Right renal cortex interstitium (tissue), 3 donors: Measurements from ENCODE around the gene MEIKIN. TPM values are rescaled to one million over a fixed set of nuclear protein-coding genes. Genes with fewer than 3 reads are reported as not detected.

Experiments used
- DNase-seq, 3 donors: peaks; one replicate each; pipeline ENCODE4 v3.0.0-alpha.2; 2013; ENCODE audit warnings: low read depth in 3 of 3, low spot score in 2 of 3
- polyA plus RNA-seq, 3 donors: library from polyadenylated mRNA; unstranded; fragments of 120-200 nt; gene quantifications; one replicate each; pipeline ENCODE4 v1.2.1, GENCODE V29; 2013; ENCODE audit not compliant: insufficient read length in 3 of 3

MEIKIN gene
- polyA plus RNA-seq, result under 1 TPM in 2 of 3 donors, not detected in 1; 0.18 to 0.19 TPM

DNA sequence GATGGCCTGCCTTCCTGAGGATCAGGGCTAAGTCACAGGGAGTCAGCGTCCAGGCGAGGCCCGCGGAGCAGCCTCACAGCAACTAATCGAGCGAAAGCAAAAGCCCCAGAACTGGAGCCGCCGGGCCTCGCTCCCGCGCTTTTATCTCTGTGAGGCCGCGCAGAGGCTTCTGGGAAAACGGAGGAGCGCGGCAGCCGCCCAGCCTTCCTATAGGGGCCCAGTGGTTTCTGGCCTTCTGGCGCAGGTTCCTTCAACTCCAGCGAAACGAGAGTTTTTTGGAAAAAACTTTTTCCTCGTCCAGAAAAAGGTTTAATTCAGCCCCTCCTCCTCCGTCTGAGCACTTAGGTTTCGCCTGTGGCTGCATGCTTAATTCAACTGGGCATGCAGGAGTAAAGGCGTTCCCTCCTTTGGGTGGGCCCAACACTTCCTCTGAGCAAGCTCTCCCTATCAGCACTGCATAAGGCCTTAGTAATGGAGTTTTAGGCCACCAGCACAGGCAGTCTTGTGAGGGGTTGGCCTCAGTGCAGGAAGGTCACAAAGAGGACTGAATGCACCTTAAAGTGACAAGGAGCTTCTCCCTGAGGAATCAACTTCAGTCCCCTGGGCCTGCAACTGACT, at the start of gene MEIKIN:
Gene MEIKIN, minus strand, starts transcription at position 113 of the 618 bp plus-strand sequence. CDS start 158 bp downstream, outside the sequence.
- no peak for DNase-seq

DNA sequence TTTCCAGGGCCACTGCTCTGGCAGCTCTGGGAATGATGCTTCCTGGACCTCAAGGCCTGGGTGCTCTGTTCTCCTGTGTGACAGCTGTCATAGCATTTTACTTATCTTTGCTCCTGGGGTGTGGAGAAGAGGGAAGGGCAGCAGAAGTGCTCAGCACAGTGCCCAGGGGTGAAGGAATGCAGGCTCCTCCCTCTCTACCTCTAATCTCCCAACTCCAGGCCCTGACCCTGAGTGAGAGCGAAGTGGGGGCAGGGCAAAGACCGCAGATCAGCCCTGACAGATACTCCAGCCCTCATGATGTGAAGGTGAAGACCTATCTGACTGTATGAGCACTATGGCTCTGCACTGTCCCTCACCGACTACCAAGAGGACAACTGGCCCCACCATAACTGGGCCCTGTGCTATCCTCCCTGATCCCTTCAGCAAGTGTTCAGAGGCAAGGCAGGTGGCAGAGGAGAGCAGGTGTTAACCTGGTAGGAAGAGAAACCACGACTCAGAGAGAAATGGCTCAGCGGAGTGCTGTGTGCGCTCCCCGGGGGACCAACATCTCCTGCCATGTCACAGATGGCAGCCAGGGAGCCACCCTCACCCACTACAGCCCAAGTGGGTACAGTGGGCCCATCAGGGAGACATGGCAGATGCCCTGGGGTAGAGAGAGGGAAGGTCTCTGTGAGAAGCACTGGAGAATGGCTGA, 49.2 kb upstream of the MEIKIN start:
- no peak for DNase-seq

DNA sequence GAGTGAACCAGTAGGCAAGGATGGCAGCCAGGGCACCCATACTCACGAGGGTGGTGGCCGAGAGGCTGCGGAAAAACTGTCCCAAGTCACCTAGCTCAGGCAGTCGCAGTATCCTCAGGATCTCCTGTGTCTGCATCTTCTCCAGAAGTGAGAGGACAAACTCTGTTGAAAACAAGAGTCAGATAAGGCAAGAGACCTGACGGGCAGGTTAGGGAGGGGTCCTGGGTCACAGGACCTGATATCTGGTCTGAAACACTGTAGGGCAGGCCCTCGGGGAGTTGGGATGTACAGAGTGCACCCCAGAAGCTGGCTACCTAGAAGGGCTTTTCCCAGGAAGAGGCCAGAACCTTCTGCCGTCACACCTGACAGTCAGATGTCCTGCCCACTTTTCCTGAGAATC, 48.6 kb upstream of the MEIKIN start:
- DNase-seq, result no peak

DNA sequence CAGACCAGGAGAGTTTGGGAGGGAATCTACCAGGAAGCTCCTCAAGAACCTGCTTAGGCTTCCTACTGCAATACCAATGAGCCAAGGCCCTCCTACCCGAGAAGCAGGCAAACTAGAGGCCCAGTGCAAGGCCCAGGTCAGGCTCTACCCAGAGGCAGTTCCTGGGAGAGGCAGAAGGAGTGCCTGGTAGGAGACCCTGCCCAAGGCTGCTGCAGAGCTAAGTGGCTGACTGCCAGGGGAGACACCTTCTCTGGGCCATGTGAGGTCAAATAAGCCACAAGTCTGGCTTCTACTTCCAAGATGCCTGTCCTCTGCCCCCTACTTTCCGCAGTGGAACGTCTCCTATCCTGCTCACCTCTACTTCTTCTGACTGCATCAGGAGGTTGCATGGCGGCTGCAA, 48.2 kb upstream of the MEIKIN start:
- DNase-seq, result no peak

- no peak for DNase-seq
Observed at GRCh38 chr5:131992370-131992769, 46.9 kb upstream of the MEIKIN start.

GRCh38 chr5:131991593-131992324, 46.3 kb upstream of the MEIKIN start:
- no peak for DNase-seq

DNA sequence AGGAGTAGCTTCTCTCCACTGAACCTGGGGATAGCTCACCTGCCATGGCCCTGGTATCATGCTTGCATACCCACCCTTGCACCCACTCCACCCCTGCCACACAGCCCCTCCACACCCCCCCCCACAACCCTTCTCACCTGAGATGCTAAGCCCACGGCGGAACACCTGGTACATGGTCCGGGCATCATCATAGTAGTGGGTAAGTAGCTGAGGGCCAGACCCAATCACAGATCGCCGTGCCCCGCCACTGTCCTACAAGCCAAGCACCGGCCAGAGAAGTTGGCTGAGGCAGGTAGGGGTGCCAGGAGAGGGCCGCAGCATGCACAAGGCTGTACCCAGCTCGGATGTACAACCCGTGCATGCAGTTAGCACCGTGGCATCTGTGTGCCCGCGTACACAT, 45.3 kb upstream of the MEIKIN start:
- no peak for DNase-seq

- no peak for DNase-seq
Observed at GRCh38 chr5:131988601-131989000, 43.1 kb upstream of the MEIKIN start.

DNA sequence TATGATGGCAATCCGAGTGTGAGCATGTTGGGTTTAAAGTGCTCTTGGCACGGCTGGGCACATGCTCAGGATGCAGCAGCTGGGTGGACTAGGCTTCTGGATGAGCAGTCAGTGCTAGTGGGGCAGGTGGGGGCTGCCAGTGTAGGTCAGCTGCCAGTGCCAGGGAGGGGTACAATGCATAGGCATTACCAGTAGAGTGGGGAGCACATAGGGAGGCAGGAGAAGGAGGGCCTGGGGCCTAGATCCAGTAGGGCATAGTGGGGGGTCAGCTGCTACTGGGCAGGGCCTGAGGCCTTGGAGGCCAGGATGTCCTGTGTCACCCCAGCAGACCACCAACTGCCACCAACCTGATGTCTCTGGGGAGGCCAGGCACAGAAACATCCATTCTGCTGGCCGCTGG, 41.8 kb upstream of the MEIKIN start:
- no peak for DNase-seq

- no peak for DNase-seq
Observed at GRCh38 chr5:131986161-131986912, 40.9 kb upstream of the MEIKIN start.

DNA sequence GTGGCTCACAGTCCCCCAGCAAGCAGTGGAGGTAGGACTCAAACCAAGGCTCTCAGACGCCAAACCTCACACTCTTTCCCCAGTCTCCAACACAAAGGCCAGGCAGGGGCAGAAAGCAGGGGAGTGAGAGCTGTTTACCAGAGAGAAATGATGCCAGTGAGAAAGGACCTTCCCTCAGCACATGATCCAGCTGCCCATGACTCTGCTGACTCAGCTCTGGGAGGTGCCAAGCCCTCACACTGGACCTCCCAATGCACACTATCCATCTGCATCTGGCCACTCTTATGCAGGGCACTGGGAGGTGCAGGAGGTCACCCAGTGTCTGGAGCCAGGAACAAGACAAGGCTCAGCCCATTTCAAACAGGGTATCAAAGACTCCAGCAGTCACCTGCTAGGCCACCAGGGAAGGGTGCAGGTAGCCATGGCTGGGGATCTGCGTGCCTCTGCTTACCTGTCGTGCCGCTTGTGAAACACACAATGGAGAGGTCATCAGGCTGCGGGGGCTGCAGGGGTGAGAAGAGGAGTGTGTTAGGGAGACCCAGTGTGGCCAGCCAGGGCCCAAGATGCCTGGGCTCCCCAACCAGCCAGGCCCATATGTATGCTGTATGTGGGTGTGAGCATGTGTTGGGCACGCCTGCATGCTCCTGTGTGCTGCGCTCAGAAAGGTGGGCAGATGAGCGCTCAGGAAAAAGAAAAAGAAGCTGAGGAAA, 39.6 kb upstream of the MEIKIN start:
- DNase-seq, result no peak

- peak in 2 of 3 donors; percentile 3 to 23 for DNase-seq
Observed at GRCh38 chr5:131983244-131983771, 37.8 kb upstream of the MEIKIN start.

DNA sequence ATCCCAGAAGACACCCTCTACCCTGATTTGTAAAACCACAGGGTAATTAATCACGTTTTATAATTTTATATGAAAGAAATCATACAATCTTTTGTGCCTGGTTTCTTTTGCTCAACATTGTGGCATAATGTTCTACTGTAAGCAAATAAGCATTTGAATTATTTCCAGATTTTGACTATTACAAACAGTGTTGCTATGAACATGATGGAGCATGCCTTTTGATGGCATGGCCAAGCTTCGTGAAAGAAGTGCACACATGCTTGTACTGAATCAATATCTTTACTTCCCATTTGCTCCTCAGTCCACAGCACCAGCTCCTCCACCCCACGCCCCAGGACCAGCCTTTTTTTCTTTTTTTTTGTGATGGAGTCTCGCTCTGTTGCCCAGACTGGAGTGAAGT, 36.1 kb upstream of the MEIKIN start:
- DNase-seq, result no peak

GRCh38 chr5:131980696-131981095, 35.2 kb upstream of the MEIKIN start:
- DNase-seq, result no peak

DNA sequence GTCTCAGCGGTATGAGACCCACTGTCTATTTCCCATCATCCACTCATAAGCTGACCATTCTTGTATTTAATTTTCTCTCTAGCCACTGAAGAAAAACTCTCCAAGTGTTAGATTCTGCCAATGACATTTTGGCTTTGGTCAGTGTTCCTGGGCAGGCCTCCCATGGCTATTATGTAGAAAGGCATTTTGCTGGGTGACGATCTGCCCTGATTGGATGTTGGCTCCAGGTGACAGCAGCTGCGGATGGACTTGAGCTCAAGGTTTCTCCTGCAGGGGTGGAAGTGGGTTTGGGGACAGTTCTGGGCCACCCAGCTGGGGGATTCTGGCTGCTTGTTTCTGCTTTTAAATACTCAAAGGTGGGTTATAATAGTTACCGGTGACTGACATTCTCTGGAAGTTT, 34.4 kb upstream of the MEIKIN start:
- no peak for DNase-seq

GRCh38 chr5:131977212-131977604, 31.7 kb upstream of the MEIKIN start:
- no peak for DNase-seq

GRCh38 chr5:131976414-131977211, 31.1 kb upstream of the MEIKIN start:
- DNase-seq, result no peak

- DNase-seq, result no peak
Observed at GRCh38 chr5:131974956-131975726, 29.7 kb upstream of the MEIKIN start.

DNA sequence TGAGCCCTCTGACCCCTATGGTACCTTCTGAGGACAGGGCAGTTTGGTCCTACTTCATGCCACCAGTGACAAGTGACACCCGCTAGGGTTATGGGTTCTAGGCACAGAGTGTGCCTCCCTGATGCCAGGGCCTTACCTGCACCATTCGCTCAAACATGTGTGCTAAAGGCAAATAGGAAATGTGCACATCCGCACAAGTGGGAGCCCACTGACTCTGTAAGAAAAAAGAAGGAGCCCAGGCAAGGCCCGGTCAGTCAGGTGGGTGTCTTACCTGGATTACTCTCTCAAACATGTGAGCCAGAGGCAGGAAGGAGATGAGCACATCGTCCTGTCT, 29.1 kb upstream of the MEIKIN start:
- no peak for DNase-seq
